ENCODE data around the gene SDF2L1.

DNA sequence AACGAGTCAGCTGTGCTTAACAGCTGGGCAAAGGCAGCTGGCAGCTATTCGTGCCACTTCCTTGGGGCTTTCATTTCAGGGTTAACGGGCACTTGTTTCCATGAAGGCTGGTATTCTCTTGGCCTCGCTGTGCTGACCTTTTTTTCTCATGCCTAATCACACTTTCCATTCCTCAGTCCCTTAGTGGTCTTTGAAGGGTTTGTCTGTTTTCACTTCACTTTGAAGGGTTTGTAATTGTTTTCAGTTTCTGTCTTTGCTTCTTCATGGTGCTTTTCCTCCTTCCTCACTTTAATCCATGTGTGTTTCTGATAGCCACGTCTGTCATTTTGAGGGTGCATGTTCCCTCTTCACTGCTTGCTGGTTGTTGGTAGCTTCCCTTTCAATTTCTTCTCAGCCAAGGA lies 48.3 kb downstream of the SDF2L1 start:
- TF ChIP-seq, protein P1, sequence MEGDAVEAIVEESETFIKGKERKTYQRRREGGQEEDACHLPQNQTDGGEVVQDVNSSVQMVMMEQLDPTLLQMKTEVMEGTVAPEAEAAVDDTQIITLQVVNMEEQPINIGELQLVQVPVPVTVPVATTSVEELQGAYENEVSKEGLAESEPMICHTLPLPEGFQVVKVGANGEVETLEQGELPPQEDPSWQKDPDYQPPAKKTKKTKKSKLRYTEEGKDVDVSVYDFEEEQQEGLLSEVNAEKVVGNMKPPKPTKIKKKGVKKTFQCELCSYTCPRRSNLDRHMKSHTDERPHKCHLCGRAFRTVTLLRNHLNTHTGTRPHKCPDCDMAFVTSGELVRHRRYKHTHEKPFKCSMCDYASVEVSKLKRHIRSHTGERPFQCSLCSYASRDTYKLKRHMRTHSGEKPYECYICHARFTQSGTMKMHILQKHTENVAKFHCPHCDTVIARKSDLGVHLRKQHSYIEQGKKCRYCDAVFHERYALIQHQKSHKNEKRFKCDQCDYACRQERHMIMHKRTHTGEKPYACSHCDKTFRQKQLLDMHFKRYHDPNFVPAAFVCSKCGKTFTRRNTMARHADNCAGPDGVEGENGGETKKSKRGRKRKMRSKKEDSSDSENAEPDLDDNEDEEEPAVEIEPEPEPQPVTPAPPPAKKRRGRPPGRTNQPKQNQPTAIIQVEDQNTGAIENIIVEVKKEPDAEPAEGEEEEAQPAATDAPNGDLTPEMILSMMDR (IDR thresholded peaks at IDR 0.05), result no peak
- TF ChIP-seq POLR2A (IDR thresholded peaks at IDR 0.05), result no peak
